K562 (cell line): ENCODE results near the gene SRC. TPM values are rescaled to one million over a fixed set of nuclear protein-coding genes. Genes with fewer than 3 reads are reported as not detected.

Experiments used
- ATAC-seq: fragments of 200-7000 bp; cut with Tn5 transposase; 3 replicates; pipeline ENCODE4 v1.9.1; 2020; ENCODE audit warnings: moderate library complexity
- BruUV-seq: library from RNA; stranded (reverse); fragments of 400-500 nt; replicated peaks from 2 replicates; lab custom pipeline; 2021; lab: Mats Ljungman, UMichigan
- CTCF ChIA-PET: fragments of 300-600 bp; formaldehyde crosslinking; extraction: SDS; loops from one replicate; lab custom pipeline; 2021; ENCODE audit warnings: low intra/inter-chr PET ratio; lab: Yijun Ruan, JAX
- POLR2A ChIA-PET: fragments of 300-600, 350-650 bp; sonication (Branson Sonifier 250); formaldehyde crosslinking; extraction: SDS; loops from one replicate; lab custom pipeline; 2021; ENCODE audit warnings: antibody characterized with exemption, inconsistent platforms; lab: Yijun Ruan, JAX
- DNase-seq, 4 experiments: peaks; one replicate each; pipeline versions ENCODE4 v3.0.0 to v3.0.0-alpha.2; 2011 to 2018; ENCODE audit warnings: low spot score in 3 of 4, mixed read lengths in 3 of 4; ENCODE audit errors: extremely low read depth in 1 of 4
- FAIRE-seq: peaks from 2 replicates; lab custom pipeline; 2011; peaks lifted over from hg19 to GRCh38; lab: Jason Lieb, UNC
- H2AFZ ChIP-seq: 2 replicates; pipeline ENCODE4 v1.6.0; 2011; ENCODE audit warnings: low read depth, low read length, control low read depth, inconsistent platforms
- H3K27ac ChIP-seq: fragments of 200-600 bp; 3 replicates; pipeline ENCODE4 v1.8.0; 2011; ENCODE audit warnings: low read depth, mild to moderate bottlenecking, control low read depth, inconsistent platforms, low read length, moderate library complexity, mixed read lengths; ENCODE audit errors: extremely low read depth
- H3K27me3 ChIP-seq, 2 experiments: fragments of 300-600 bp in 1 of 2; 2 replicates in 1 of 2; 3 replicates in 1 of 2; pipeline versions ENCODE4 v1.6.0 to v1.8.0; 2011; ENCODE audit warnings: inconsistent platforms in 2 of 2, low read length in 2 of 2, mild to moderate bottlenecking in 1 of 2, mixed read lengths in 1 of 2, moderate library complexity in 1 of 2; ENCODE audit not compliant: control insufficient read depth in 2 of 2, insufficient read depth in 2 of 2
- H3K36me3 ChIP-seq: fragments of 300-600 bp; 3 replicates; pipeline ENCODE4 v1.8.0; 2011; ENCODE audit warnings: mild to moderate bottlenecking, low read length, inconsistent platforms; ENCODE audit not compliant: control insufficient read depth, insufficient read depth
- H3K4me1 ChIP-seq, 2 experiments: fragments of 200-600 bp in 1 of 2; replicated peaks in 1 of 2; 2 replicates in 1 of 2; 3 replicates in 1 of 2; pipeline versions ENCODE4 v1.5.1 to v1.8.0; 2011; ENCODE audit warnings: inconsistent platforms in 2 of 2, low read length in 2 of 2, mild to moderate bottlenecking in 1 of 2, mixed read lengths in 1 of 2, moderate library complexity in 1 of 2; ENCODE audit not compliant: control insufficient read depth in 2 of 2, insufficient read depth in 2 of 2
- H3K4me2 ChIP-seq: 2 replicates; pipeline ENCODE4 v1.6.1; 2011; ENCODE audit warnings: low read length, control low read depth, inconsistent platforms, mixed read lengths; ENCODE audit not compliant: insufficient read depth
- H3K4me3 ChIP-seq: fragments of 200-600 bp; sonication (generic), shearing (Covaris generic); 2 replicates; pipeline ENCODE4 v1.5.1; 2016; ENCODE audit warnings: control low read depth, inconsistent platforms
- H3K79me2 ChIP-seq: fragments of 200-600 bp; 3 replicates; pipeline ENCODE4 v1.8.0; 2011; ENCODE audit warnings: low read length, inconsistent platforms; ENCODE audit not compliant: control insufficient read depth, insufficient read depth
- H3K9ac ChIP-seq, 2 experiments: 2 replicates each; pipeline versions ENCODE4 v1.6.0 to v1.6.1; 2011; ENCODE audit warnings: low read depth in 2 of 2, low read length in 2 of 2, control low read depth in 1 of 2, inconsistent platforms in 1 of 2, mild to moderate bottlenecking in 1 of 2, mixed read lengths in 1 of 2; ENCODE audit not compliant: insufficient read depth in 1 of 2
- H3K9me1 ChIP-seq: one replicate; pipeline ENCODE4 v1.6.0; 2011; ENCODE audit warnings: inconsistent platforms, mild to moderate bottlenecking, low read length, moderate library complexity; ENCODE audit not compliant: control insufficient read depth, insufficient read depth
- H3K9me3 ChIP-seq: replicated peaks from 2 replicates; pipeline ENCODE4 v1.5.1; 2011; ENCODE audit warnings: low read depth, low read length, inconsistent platforms; ENCODE audit not compliant: control insufficient read depth, insufficient read depth
- H4K20me1 ChIP-seq: replicated peaks from 2 replicates; pipeline ENCODE4 v1.6.1; 2011; ENCODE audit warnings: low read length, inconsistent platforms, mixed read lengths; ENCODE audit not compliant: control insufficient read depth, insufficient read depth
- BCOR ChIP-seq: fragments of 450-650 bp; IDR thresholded peaks from 2 replicates; pipeline ENCODE4 v1.6.1; 2016
- KDM1A ChIP-seq, 2 experiments: fragments of 450-650 bp; IDR thresholded peaks; 2 replicates each; pipeline ENCODE4 v1.6.1; 2016; ENCODE audit warnings: mild to moderate bottlenecking in 2 of 2
- NR2C1 ChIP-seq, 2 experiments: fragments of 450-650 bp; IDR thresholded peaks; 2 replicates each; pipeline ENCODE4 v1.6.1; 2017; ENCODE audit warnings: mild to moderate bottlenecking in 2 of 2, antibody characterized with exemption in 1 of 2, inconsistent platforms in 1 of 2, missing compliant biosample characterization in 1 of 2, missing genetic modification characterization in 1 of 2
- RBM25 ChIP-seq: fragments of 200-400 bp; formaldehyde crosslinking; IDR thresholded peaks from 2 replicates; pipeline ENCODE4 v1.6.1; 2018; ENCODE audit warnings: low read length, low read depth, moderate library complexity; ENCODE audit not compliant: severe bottlenecking
- SMAD3 ChIP-seq: fragments of 450-650 bp; formaldehyde crosslinking; conservative IDR thresholded peaks from 2 replicates; pipeline ENCODE4 v1.4.0; 2020; ENCODE audit warnings: mild to moderate bottlenecking
- WGBS: fragments of 100-300 bp; shearing (Covaris generic); methylation state at CpG from one replicate; pipeline ENCODE4 v1.1.6; 2016; ENCODE audit warnings: low coverage, mixed read lengths; ENCODE audit not compliant: insufficient coverage; ENCODE audit errors: missing lambda C conversion rate; 5-methylcytosine and 5-hydroxymethylcytosine counted together
- in situ Hi-C: fragments of 300-500 bp; cut with MboI; formaldehyde crosslinking; loops from 4 replicates; pipeline ENCODE4 v1.15.0; 2018; ENCODE audit warnings: inconsistent platforms, mixed read lengths
- intact Hi-C: fragments of 100-400 bp; cut with micrococcal nuclease; formaldehyde crosslinking; loops from 2 replicates; pipeline ENCODE4 v1.14.2; 2022
- polyA plus RNA-seq, 8 experiments: library from polyadenylated mRNA; depleted of rRNA in 4 of 8; stranded (reverse) in 5 of 8; unstranded in 3 of 8; fragments of >200 nt; fragmentation: Nextera tagmentation in 2 of 8; fragmentation: Illumina TruSeq in 1 of 8; extraction: Ambion mirVana in 2 of 8; extraction: Trizol in 1 of 8; gene quantifications; 2 replicates each; pipeline versions ENCODE4 v1.2.1 to v1.2.3, GENCODE V29; 2011 to 2014; ENCODE audit warnings: inconsistent platforms in 1 of 8, missing spikeins in 1 of 8
- total RNA-seq, 7 experiments: library from RNA; depleted of rRNA in 6 of 7; stranded (reverse); fragments of >200 nt in 6 of 7; fragmentation: Illumina TruSeq in 2 of 7; extraction: Trizol in 2 of 7; gene quantifications; 2 replicates each; pipeline versions ENCODE4 v1.2.1 to v1.2.3, GENCODE V29; 2011 to 2021; ENCODE audit warnings: low replicate concordance in 1 of 7

SRC gene
- total and polyA plus RNA-seq, 9 of the 15 experiments (the other 6 are each of a cell fraction or from before 2014, with no cell fraction given), result 0.06 to 8.5 (median 3.1) TPM

DNA sequence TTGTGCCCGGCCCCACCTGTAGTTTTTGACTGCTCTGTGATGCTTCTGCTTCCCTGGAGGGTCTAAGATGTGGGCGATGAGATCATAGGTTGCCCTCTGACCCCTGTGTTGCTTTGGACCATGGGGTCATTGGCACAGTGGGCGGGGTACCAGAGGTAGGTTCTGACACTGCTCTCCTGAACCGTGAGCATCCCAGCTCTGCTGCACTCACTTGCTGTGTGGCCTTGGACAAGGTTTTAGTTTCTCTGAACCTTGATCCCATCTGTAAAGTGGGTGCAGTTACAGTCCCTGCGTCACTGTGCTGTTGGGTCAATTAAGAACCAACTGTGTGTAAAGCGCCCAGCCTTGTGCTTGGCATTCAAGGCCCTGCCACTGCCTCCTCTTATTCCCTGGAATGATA, 30.9 kb downstream of the SRC start:
- Histone ChIP-seq H3K9me1 (no peaks in the 10 kb centered on the region), H3K4me3 (no peak overlapping the region), H3K27ac (no peak overlapping the region; the same call in 2 of the 3 replicates), H3K9ac (no peak overlapping the region), H3K4me1 (peaks cover 25 to 28% of the 10 kb centered on the region in 2 experiments), H3K4me2 (no peak overlapping the region), H3K36me3 (no peaks in the 10 kb centered on the region), H4K20me1 (no peaks in the 10 kb centered on the region), H2AFZ (peak overlapping the region; percentile 34), H3K9me3 (0 out of 2 replicates have a peak, but pooled peaks cover 2% of the 10 kb centered on the region), H3K27me3 (no peaks in the 10 kb centered on the region), H3K79me2 (no peaks in the 10 kb centered on the region)
- CTCF ChIA-PET, result no interaction called here
- no TSS peak for BruUV-seq
- no peak for ATAC-seq
- in situ Hi-C loops (no loop called here), intact Hi-C loops (no loop called here)
- DNase-seq, result no peak
- FAIRE-seq, result no peak
- TF ChIP-seq RBM25, result peak; percentile 12
- peak; percentile 38; the same call in 1 of the 2 replicates for TF ChIP-seq NR2C1 (IDR thresholded peaks at IDR 0.05)
- TF ChIP-seq NR2C1 (tag; IDR thresholded peaks at IDR 0.05), result no peak
- peak in 1 of 2 experiments; percentile 19; a peak in 1 of 4 replicates for TF ChIP-seq KDM1A (IDR thresholded peaks at IDR 0.05)
- no peak for TF ChIP-seq SMAD3
- TF ChIP-seq BCOR, result 0 out of 2 replicates have a peak, but pooled peaks have one; percentile 60
- 84% methylated on average over 6 of the region's 6 CpGs for WGBS
- POLR2A ChIA-PET, result interaction anchor here (1.1 kb wide), 1 partner anchor 627 kb away, joined by 5 read pairs; no protein-coding TSS in a partner anchor
